Sigmoid colon (tissue), 4 donors: ENCODE data around the gene AFDN.

Experiments
- EP300 ChIP-seq, 4 donors: sonication (generic); formaldehyde crosslinking; IDR thresholded peaks; one replicate each; pipeline ENCODE4 v1.6.1; 2017; ENCODE audit warnings: antibody characterized with exemption in 4 of 4
- POLR2A ChIP-seq, 2 donors: fragments of 450-650 bp; IDR thresholded peaks; one replicate each; pipeline ENCODE4 v1.6.1; 2016; ENCODE audit warnings: antibody characterized with exemption in 2 of 2, mild to moderate bottlenecking in 2 of 2, moderate library complexity in 2 of 2
- POLR2AphosphoS5 ChIP-seq, 4 donors: sonication (generic); formaldehyde crosslinking; IDR thresholded peaks; one replicate each; pipeline ENCODE4 v1.6.1; 2017; ENCODE audit warnings: antibody characterized with exemption in 4 of 4
- TF ChIP-seq, protein P1 (sequence below), 4 experiments: fragments of 450-650 bp in 3 of 4; fragments of 200-600 bp in 1 of 4; IDR thresholded peaks; one replicate each; pipeline ENCODE4 v1.5.1; 2016 to 2019; ENCODE audit warnings: antibody characterized with exemption in 4 of 4, mild to moderate bottlenecking in 3 of 4, moderate library complexity in 2 of 4

DNA sequence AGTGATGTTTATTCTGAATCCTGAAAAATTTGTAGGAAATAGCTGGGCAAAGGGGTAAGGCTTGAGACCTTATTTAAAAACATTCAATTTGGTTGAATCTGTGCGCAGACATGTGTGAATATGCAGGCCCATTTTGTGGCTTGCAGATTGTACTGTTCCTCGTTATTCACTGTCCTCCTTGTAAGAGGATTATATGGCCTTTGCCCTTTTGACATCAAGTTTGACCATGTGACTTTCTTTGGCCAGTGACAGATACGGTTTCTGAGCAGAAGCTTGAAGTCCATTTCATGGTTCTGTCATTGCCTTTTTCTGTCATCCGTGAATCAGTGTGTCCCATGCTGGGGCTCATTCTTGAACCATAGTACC, 13.4 kb downstream of the AFDN start:
- TF ChIP-seq, protein P1, sequence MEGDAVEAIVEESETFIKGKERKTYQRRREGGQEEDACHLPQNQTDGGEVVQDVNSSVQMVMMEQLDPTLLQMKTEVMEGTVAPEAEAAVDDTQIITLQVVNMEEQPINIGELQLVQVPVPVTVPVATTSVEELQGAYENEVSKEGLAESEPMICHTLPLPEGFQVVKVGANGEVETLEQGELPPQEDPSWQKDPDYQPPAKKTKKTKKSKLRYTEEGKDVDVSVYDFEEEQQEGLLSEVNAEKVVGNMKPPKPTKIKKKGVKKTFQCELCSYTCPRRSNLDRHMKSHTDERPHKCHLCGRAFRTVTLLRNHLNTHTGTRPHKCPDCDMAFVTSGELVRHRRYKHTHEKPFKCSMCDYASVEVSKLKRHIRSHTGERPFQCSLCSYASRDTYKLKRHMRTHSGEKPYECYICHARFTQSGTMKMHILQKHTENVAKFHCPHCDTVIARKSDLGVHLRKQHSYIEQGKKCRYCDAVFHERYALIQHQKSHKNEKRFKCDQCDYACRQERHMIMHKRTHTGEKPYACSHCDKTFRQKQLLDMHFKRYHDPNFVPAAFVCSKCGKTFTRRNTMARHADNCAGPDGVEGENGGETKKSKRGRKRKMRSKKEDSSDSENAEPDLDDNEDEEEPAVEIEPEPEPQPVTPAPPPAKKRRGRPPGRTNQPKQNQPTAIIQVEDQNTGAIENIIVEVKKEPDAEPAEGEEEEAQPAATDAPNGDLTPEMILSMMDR (IDR thresholded peaks at IDR 0.05), result no peak
- TF ChIP-seq POLR2AphosphoS5 (IDR thresholded peaks at IDR 0.05) (no peak), POLR2A (IDR thresholded peaks at IDR 0.05) (no peak), EP300 (IDR thresholded peaks at IDR 0.05) (no peak)
